ENCODE results near the gene COL5A1.

DNA sequence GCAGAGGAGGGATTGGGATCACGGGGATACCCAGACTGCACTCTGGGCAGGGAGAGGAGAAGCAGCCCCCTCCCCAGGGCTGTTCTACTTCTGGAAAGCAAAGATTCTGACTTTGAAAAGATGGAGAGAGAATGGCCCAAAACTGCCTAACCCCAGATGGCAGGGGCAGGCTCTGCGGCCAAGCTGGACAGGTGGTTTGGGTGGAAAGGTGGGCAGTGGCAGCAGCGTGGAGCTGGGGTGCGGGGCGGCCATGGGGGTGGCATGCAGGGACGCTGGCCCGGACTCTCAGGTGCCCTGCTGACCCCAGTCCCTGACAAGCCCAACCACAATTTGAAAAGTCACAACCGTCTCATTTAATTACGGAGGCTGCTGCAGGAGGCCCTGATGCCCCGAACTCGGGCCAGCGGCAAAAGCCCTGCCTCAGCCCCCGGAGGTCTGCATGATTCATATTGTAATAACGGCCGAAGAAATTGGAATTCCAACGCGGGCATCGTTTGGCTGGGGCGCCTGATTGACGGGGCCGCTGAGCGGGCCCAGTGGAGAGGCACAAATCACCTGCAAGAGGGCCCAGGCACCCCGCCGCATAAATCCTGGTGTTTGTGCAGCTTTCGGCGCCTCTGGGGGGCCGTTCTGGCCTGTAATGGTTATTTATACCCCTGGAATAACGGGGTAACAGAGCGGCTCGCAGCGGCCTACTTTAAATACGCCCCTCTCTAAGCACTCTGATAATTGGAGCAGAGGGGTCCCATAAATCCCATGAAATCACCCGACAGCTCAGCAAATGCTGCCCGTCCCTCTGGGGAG is 197.2 kb downstream of the COL5A1 start:
- no peak for TF ChIP-seq EZH2 (IDR thresholded peaks at IDR 0.05; ENCODE audit: low read length, missing control alignments)
- TF ChIP-seq, protein P1, sequence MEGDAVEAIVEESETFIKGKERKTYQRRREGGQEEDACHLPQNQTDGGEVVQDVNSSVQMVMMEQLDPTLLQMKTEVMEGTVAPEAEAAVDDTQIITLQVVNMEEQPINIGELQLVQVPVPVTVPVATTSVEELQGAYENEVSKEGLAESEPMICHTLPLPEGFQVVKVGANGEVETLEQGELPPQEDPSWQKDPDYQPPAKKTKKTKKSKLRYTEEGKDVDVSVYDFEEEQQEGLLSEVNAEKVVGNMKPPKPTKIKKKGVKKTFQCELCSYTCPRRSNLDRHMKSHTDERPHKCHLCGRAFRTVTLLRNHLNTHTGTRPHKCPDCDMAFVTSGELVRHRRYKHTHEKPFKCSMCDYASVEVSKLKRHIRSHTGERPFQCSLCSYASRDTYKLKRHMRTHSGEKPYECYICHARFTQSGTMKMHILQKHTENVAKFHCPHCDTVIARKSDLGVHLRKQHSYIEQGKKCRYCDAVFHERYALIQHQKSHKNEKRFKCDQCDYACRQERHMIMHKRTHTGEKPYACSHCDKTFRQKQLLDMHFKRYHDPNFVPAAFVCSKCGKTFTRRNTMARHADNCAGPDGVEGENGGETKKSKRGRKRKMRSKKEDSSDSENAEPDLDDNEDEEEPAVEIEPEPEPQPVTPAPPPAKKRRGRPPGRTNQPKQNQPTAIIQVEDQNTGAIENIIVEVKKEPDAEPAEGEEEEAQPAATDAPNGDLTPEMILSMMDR (conservative IDR thresholded peaks at IDR 0.05 in 1 of 2, IDR thresholded peaks at IDR 0.05 in 1 of 2; ENCODE audit: low read depth in 1 of 2, low read length in 2 of 2) = no peak

Data from fibroblast of lung (primary cell).